Hematopoietic multipotent progenitor cell (in vitro differentiated cells): ENCODE measurements around the gene DDHD1. TPM values are rescaled to one million over a fixed set of nuclear protein-coding genes. Genes with fewer than 3 reads are reported as not detected.

Source experiments
- DNase-seq, 3 donors: peaks; one replicate each; pipeline ENCODE4 v3.0.0-alpha.2; 2011 to 2015; ENCODE audit warnings: low read depth in 2 of 3, low spot score in 2 of 3
- small RNA-seq: library from RNA; depleted of rRNA; stranded (forward); fragments of <200 nt; gene quantifications from one replicate; pipeline ENCODE3, GENCODE V24; 2012
- total RNA-seq: library from RNA; depleted of rRNA; stranded (reverse); fragments of >200 nt; gene quantifications from one replicate; pipeline ENCODE4 v1.2.3, GENCODE V29; 2012

Gene DDHD1
- total RNA-seq, 1 donor: 14.3 TPM

- no peak for DNase-seq
Observed at GRCh38 chr14:53002576-53002975, 150.5 kb downstream of the DDHD1 start.

GRCh38 chr14:53001787-53002378, 151.2 kb downstream of the DDHD1 start:
- DNase-seq: no peak

- DNase-seq: no peak
Observed at GRCh38 chr14:52998376-52999015, 154.6 kb downstream of the DDHD1 start.

GRCh38 chr14:52996493-52996892, 156.6 kb downstream of the DDHD1 start:
- no peak for DNase-seq

GRCh38 chr14:52995998-52996397, 157.1 kb downstream of the DDHD1 start:
- no peak for DNase-seq

GRCh38 chr14:52992236-52992870, 160.8 kb downstream of the DDHD1 start:
- DNase-seq: no peak

GRCh38 chr14:52988139-52988538, 165.0 kb downstream of the DDHD1 start:
- no peak for DNase-seq

GRCh38 chr14:52987514-52987913, 165.6 kb downstream of the DDHD1 start:
- no peak for DNase-seq

- DNase-seq: no peak
Observed at GRCh38 chr14:52987042-52987441, 166.1 kb downstream of the DDHD1 start.

Small RNA genes lying within 50 kb of the gene (small RNA-seq; reads per million reads assigned to genes)
- not detected for gene AL352979.1

Other genes with a start within 250 kb of the DDHD1 start
- gene FERMT2, start 202.3 kb downstream of the DDHD1 start, total RNA-seq: under 0.01 TPM